Measurements from ENCODE around the gene SFMBT2.

SFMBT2 gene

GRCh38 chr10:7424919-7425318, 14.1 kb upstream of the SFMBT2 start:
- DNase-seq, result no peak

GRCh38 chr10:7424315-7424714, 13.5 kb upstream of the SFMBT2 start:
- DNase-seq, result no peak

GRCh38 chr10:7423521-7423920, 12.7 kb upstream of the SFMBT2 start:
- peak; percentile 4 for DNase-seq

- DNase-seq, result no peak
Observed at GRCh38 chr10:7421526-7421925, 10.7 kb upstream of the SFMBT2 start.

GRCh38 chr10:7419998-7420397, 9.2 kb upstream of the SFMBT2 start:
- no peak for DNase-seq

GRCh38 chr10:7417807-7418206, 7.0 kb upstream of the SFMBT2 start:
- no peak for DNase-seq

GRCh38 chr10:7417103-7417623, 6.3 kb upstream of the SFMBT2 start:
- no peak for DNase-seq

- no peak for DNase-seq
Observed at GRCh38 chr10:7414766-7415165, 3.9 kb upstream of the SFMBT2 start.

GRCh38 chr10:7412928-7413282, 2.1 kb upstream of the SFMBT2 start:
- no peak for DNase-seq

GRCh38 chr10:7412237-7412927, 1.5 kb upstream of the SFMBT2 start:
- DNase-seq, result no peak

GRCh38 chr10:7411671-7412128, 866 bp upstream of the SFMBT2 start:
- DNase-seq, result no peak

GRCh38 chr10:7410301-7410861, 453 bp downstream of the SFMBT2 start:
- no peak for DNase-seq

GRCh38 chr10:7409732-7410168, 1.1 kb downstream of the SFMBT2 start:
- no peak for DNase-seq

GRCh38 chr10:7409045-7409731, 1.6 kb downstream of the SFMBT2 start:
- DNase-seq, result no peak

- peak; percentile 9 for DNase-seq
Observed at GRCh38 chr10:7408291-7409044, 2.4 kb downstream of the SFMBT2 start.

- DNase-seq, result no peak
Observed at GRCh38 chr10:7407368-7408290, 3.2 kb downstream of the SFMBT2 start.

- DNase-seq, result no peak
Observed at GRCh38 chr10:7406712-7407333, 4.0 kb downstream of the SFMBT2 start.

- DNase-seq, result no peak
Observed at GRCh38 chr10:7405637-7406036, 5.2 kb downstream of the SFMBT2 start.

GRCh38 chr10:7403620-7404019, 7.2 kb downstream of the SFMBT2 start:
- no peak for DNase-seq

- DNase-seq, result no peak
Observed at GRCh38 chr10:7401782-7402181, 9.1 kb downstream of the SFMBT2 start.

- DNase-seq, result no peak
Observed at GRCh38 chr10:7401156-7401555, 9.7 kb downstream of the SFMBT2 start.

Measured in NCI-H1417 treated with DMSO at 0.1 percent for 48 hours (cell line).